ACC112 (cell line): ENCODE measurements around the gene MYOM1.

Source experiments
- H2AFZ ChIP-seq: fragments of 200-600 bp; sonication (generic); one replicate; pipeline ENCODE4 v1.6.0; 2017; ENCODE audit warnings: antibody characterized with exemption, low read length; ENCODE audit not compliant: unreplicated experiment
- H3K27ac ChIP-seq: fragments of 200-600 bp; sonication (generic); 2 replicates; pipeline ENCODE4 v1.5.1; 2014; ENCODE audit warnings: low read depth, mild to moderate bottlenecking, antibody characterized with exemption, low read length, moderate library complexity
- H3K27me3 ChIP-seq: fragments of 200-600 bp; sonication (generic); 2 replicates; pipeline ENCODE4 v1.6.1; 2014; ENCODE audit warnings: mild to moderate bottlenecking, antibody characterized with exemption, low read length, moderate library complexity, mixed read lengths; ENCODE audit not compliant: insufficient read depth
- H3K36me3 ChIP-seq: fragments of 200-600 bp; sonication (generic); 2 replicates; pipeline ENCODE4 v1.6.1; 2016; ENCODE audit warnings: mild to moderate bottlenecking, antibody characterized with exemption, low read length, moderate library complexity, mixed read lengths; ENCODE audit not compliant: insufficient read depth
- H3K4me1 ChIP-seq: fragments of 200-600 bp; sonication (generic); one replicate; pipeline ENCODE4 v1.6.1; 2016; ENCODE audit warnings: low read length, mixed read lengths; ENCODE audit not compliant: insufficient read depth, unreplicated experiment, control insufficient read depth
- H3K4me3 ChIP-seq: fragments of 200-600 bp; sonication (generic); 2 replicates; pipeline ENCODE4 v1.5.1; 2014; ENCODE audit warnings: mild to moderate bottlenecking, low read depth, low read length
- H3K79me2 ChIP-seq: fragments of 200-600 bp; sonication (generic); one replicate; pipeline ENCODE4 v1.6.0; 2016; ENCODE audit warnings: low read length; ENCODE audit not compliant: control insufficient read depth, unreplicated experiment, insufficient read depth

The MYOM1 gene

GRCh38 chr18:3126457-3127097 lies 93.2 kb downstream of the MYOM1 start:
- H3K79me2 ChIP-seq: no peaks in the 10 kb centered on the region
- no peak overlapping the region for H2AFZ ChIP-seq
- H3K4me1 ChIP-seq: no peaks in the 10 kb centered on the region
- no peaks in the 10 kb centered on the region for H3K36me3 ChIP-seq
- no peaks in the 10 kb centered on the region for H3K27me3 ChIP-seq
- no peak overlapping the region for H3K4me3 ChIP-seq
- no peak overlapping the region for H3K27ac ChIP-seq

GRCh38 chr18:3124822-3125221 lies 94.9 kb downstream of the MYOM1 start:
- no peak overlapping the region for H3K4me3 ChIP-seq
- H3K27me3 ChIP-seq: no peaks in the 10 kb centered on the region
- H3K4me1 ChIP-seq: peaks cover 8% of the 10 kb centered on the region
- H2AFZ ChIP-seq: no peak overlapping the region
- H3K79me2 ChIP-seq: no peaks in the 10 kb centered on the region
- H3K27ac ChIP-seq: no peak overlapping the region
- no peaks in the 10 kb centered on the region for H3K36me3 ChIP-seq

DNA sequence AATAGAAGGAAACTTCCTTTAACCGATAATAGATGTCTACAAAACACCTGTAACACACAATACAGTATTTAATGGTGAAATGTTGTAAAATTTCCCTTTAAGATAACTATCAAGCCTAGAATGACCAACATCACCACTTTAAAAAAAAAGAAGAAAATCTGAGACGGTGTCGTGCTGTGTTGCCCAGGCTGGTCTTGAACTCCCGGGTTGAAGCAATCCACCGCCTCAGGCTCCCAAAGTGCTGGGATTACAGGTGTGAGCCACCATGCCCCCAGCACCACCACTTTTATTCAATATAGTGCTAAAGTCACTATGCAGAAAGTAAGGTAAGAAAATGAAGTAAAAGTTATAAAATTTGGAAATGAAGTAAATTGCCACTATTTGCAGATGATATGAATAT lies 96.9 kb downstream of the MYOM1 start:
- no peak overlapping the region for H3K4me3 ChIP-seq

DNA sequence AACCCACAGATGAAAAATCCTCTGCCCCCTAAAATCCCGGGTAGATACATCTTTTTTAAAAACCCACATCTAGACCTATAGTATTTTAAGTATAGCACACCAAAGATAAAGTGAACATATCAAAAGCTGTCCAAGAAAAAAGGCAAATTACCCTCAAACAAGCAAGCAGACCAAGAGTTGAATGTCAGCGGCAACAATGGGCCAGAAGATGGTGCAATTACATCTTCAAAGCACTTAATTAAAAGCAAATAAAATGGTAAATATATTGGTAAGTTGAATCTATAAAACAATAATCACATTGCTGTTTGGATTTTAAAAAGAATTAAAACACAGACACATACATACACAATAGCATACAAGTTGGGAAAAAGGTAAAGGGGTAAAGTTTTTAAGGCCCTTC lies 98.5 kb downstream of the MYOM1 start:
- Histone ChIP-seq H3K4me1 (peaks cover 10% of the 10 kb centered on the region), H3K36me3 (no peaks in the 10 kb centered on the region), H3K27me3 (no peaks in the 10 kb centered on the region), H2AFZ (no peak overlapping the region), H3K4me3 (no peak overlapping the region), H3K79me2 (no peaks in the 10 kb centered on the region), H3K27ac (no peak overlapping the region)

More for the DNA sequence above, 96.9 kb downstream of the MYOM1 start:
- H2AFZ ChIP-seq: no peak overlapping the region
- H3K79me2 ChIP-seq: no peaks in the 10 kb centered on the region
- no peak overlapping the region for H3K27ac ChIP-seq
- H3K36me3 ChIP-seq: no peaks in the 10 kb centered on the region
- H3K27me3 ChIP-seq: no peaks in the 10 kb centered on the region
- H3K4me1 ChIP-seq: peaks cover 10% of the 10 kb centered on the region

DNA sequence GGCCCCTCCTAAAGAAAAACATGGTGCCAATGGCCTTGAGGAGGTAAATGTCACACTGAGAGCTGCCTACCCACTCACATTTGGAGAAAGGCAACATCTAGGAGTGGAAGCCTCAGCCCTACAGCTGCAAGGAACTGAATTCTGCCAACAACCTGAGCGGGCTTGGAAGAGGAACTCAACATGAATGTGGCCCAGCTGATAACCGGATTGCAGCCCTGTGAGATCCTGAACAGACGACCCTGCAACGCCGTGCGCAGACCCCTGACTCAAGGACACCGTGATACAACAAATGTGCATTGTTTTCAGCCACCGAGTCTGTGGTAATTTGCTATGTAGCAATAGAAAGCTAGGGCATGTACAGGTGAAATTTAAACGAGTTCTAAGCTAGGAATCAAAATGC lies 99.4 kb downstream of the MYOM1 start:
- Histone ChIP-seq H2AFZ (no peak overlapping the region), H3K4me1 (peaks cover 10% of the 10 kb centered on the region), H3K36me3 (no peaks in the 10 kb centered on the region), H3K4me3 (no peak overlapping the region), H3K27ac (no peak overlapping the region), H3K79me2 (no peaks in the 10 kb centered on the region), H3K27me3 (no peaks in the 10 kb centered on the region)

GRCh38 chr18:3119401-3120341 lies 100.1 kb downstream of the MYOM1 start:
- Histone ChIP-seq H3K4me3 (no peak overlapping the region), H3K79me2 (no peaks in the 10 kb centered on the region), H3K36me3 (no peaks in the 10 kb centered on the region), H3K4me1 (peaks cover 10% of the 10 kb centered on the region), H2AFZ (no peak overlapping the region), H3K27me3 (no peaks in the 10 kb centered on the region), H3K27ac (no peak overlapping the region)

GRCh38 chr18:3118195-3119010 lies 101.4 kb downstream of the MYOM1 start:
- Histone ChIP-seq H3K79me2 (no peaks in the 10 kb centered on the region), H3K4me3 (no peak overlapping the region), H3K27ac (no peak overlapping the region), H3K36me3 (no peaks in the 10 kb centered on the region), H3K4me1 (peaks cover 10% of the 10 kb centered on the region), H3K27me3 (no peaks in the 10 kb centered on the region), H2AFZ (no peak overlapping the region)

- H3K4me3 ChIP-seq: no peak overlapping the region
- no peak overlapping the region for H2AFZ ChIP-seq
- no peaks in the 10 kb centered on the region for H3K79me2 ChIP-seq
- no peaks in the 10 kb centered on the region for H3K27me3 ChIP-seq
- no peak overlapping the region for H3K27ac ChIP-seq
- peaks cover 10% of the 10 kb centered on the region for H3K4me1 ChIP-seq
- H3K36me3 ChIP-seq: no peaks in the 10 kb centered on the region
Measured at GRCh38 chr18:3117493-3118192, 102.1 kb downstream of the MYOM1 start.

DNA sequence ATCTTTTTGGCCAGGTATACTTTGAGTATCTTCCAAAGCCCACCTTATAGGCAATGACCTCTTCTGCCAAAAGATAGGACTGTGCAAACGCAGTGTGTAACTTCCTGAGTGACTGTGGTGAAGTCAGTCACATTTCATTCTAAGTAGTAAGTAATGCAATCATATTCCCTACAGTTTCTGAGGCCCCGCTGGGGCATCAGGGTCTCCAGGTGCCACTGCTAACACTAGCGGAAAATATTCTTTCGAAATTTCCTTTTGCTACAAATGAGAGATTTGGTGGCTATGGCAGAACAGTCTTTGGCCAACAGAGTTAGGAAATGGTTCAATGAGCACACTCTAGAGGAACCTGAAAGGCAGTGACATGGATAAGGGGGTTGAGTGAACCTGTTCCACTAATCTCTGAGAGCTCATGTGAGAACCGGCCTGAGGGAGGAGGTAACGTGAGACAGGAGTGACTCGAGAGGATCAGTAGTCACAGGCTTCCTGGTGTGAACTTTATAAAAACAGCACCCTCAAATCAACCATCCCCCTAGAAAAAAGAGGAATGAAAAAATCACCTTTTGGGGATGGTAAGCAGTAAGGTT lies 104.2 kb downstream of the MYOM1 start:
- Histone ChIP-seq H3K4me1 (peaks cover 9% of the 10 kb centered on the region), H2AFZ (no peak overlapping the region), H3K79me2 (no peaks in the 10 kb centered on the region), H3K27me3 (no peaks in the 10 kb centered on the region), H3K36me3 (no peaks in the 10 kb centered on the region), H3K4me3 (no peak overlapping the region), H3K27ac (no peak overlapping the region)

DNA sequence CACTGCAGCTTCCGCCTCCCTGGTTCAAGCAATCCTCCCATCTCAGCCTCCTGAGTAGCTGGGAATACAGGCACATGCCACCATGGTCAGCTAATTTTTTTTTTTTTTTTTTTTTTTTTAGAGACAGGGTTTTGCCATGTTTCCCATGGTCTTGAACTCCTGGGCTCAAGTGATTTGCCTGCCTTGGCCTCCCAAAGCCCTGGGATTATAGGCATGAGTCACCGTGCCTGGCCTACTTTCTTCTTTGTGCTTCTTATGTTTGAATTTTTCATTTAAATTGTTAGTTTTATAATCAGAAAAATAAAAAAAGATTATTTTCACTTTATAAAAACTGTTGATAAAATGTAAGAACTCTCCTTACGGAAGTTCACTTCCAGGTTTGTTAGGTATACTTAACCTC lies 105.3 kb downstream of the MYOM1 start:
- no peaks in the 10 kb centered on the region for H3K79me2 ChIP-seq
- H3K4me1 ChIP-seq: no peaks in the 10 kb centered on the region
- no peaks in the 10 kb centered on the region for H3K36me3 ChIP-seq
- no peak overlapping the region for H2AFZ ChIP-seq
- H3K27ac ChIP-seq: no peak overlapping the region
- no peak overlapping the region for H3K4me3 ChIP-seq
- no peaks in the 10 kb centered on the region for H3K27me3 ChIP-seq
